Stimulated activated CD8-positive, alpha-beta memory T cell treated with anti-CD3 and anti-CD28 coated beads, Interleukin-15, amount 100 ng/mL, for 1 hour (primary cell): ENCODE data around the gene SLC10A7.

Experiments
- DNase-seq: peaks from one replicate; pipeline ENCODE4 v3.0.0-alpha.2; 2020; ENCODE audit warnings: low read depth

SLC10A7 gene

GRCh38 chr4:146310319-146311021 is 211.3 kb downstream of the SLC10A7 start:
- no peak for DNase-seq

- DNase-seq: no peak
Measured at GRCh38 chr4:146308951-146309350, 212.8 kb downstream of the SLC10A7 start.

- no peak for DNase-seq
Measured at GRCh38 chr4:146302822-146303221, 218.9 kb downstream of the SLC10A7 start.

GRCh38 chr4:146299607-146300006 is 222.1 kb downstream of the SLC10A7 start:
- DNase-seq: no peak

GRCh38 chr4:146294776-146295175 is 227.0 kb downstream of the SLC10A7 start:
- DNase-seq: no peak

- DNase-seq: no peak
Measured at GRCh38 chr4:146292508-146292907, 229.2 kb downstream of the SLC10A7 start.

- no peak for DNase-seq
Measured at GRCh38 chr4:146291313-146291712, 230.4 kb downstream of the SLC10A7 start.

- DNase-seq: no peak
Measured at GRCh38 chr4:146288193-146288592, 233.5 kb downstream of the SLC10A7 start.

GRCh38 chr4:146285037-146285436 is 236.7 kb downstream of the SLC10A7 start:
- DNase-seq: no peak

- no peak for DNase-seq
Measured at GRCh38 chr4:146283758-146284651, 237.7 kb downstream of the SLC10A7 start.

GRCh38 chr4:146282657-146283056 is 239.1 kb downstream of the SLC10A7 start:
- no peak for DNase-seq

GRCh38 chr4:146278986-146279385 is 242.8 kb downstream of the SLC10A7 start:
- no peak for DNase-seq

- no peak for DNase-seq
Measured at GRCh38 chr4:146275370-146275769, 246.4 kb downstream of the SLC10A7 start.

GRCh38 chr4:146274774-146275173 is 247.0 kb downstream of the SLC10A7 start:
- no peak for DNase-seq

- no peak for DNase-seq
Measured at GRCh38 chr4:146273204-146273901, 248.4 kb downstream of the SLC10A7 start.

GRCh38 chr4:146271466-146271865 is 250.3 kb downstream of the SLC10A7 start:
- no peak for DNase-seq

- DNase-seq: no peak
Measured at GRCh38 chr4:146269228-146269653, 252.5 kb downstream of the SLC10A7 start.

GRCh38 chr4:146267826-146268225 is 253.9 kb downstream of the SLC10A7 start:
- no peak for DNase-seq

- DNase-seq: no peak
Measured at GRCh38 chr4:146265950-146266490, 255.7 kb downstream of the SLC10A7 start.

GRCh38 chr4:146263793-146264192 is 257.9 kb downstream of the SLC10A7 start:
- no peak for DNase-seq

GRCh38 chr4:146261041-146261440 is 260.7 kb downstream of the SLC10A7 start:
- DNase-seq: no peak

- no peak for DNase-seq
Measured at GRCh38 chr4:146260521-146260920, 261.2 kb downstream of the SLC10A7 start.
